ENCODE measurements around the gene ACBD6. TPM values are rescaled to one million over a fixed set of nuclear protein-coding genes. Genes with fewer than 3 reads are reported as not detected.

ACBD6 gene
- total RNA-seq, 2 donors from 2014 or later = 58.2 to 59.8 TPM

DNA sequence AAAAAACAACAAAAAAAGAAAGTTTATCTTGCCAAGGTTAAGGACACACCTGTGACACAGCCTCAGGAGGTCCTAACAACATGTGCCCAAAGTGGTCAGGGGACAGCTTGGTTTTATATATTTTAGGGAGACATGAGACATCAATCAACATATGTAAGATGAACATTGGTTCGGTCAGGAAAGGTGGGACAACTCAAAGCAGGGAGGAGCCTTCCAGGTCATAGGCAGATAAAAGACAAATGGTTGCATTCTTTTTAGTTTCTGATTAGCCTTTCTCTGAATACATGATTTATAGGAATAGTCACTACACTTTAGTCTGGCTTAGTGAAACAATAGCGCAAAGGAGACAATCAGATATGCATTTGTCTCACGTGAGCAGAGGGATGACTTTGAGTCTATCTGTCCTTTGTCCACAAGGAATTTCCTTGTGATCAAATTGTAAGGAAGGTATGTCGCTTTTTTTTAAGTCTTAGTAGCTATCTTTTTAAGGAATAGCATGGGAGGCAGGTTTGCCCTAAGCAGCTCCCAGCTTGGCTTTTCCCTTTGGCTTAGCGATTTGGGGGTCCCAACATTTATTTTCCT lies 33.1 kb upstream of the ACBD6 start:
- peaks cover 10% of the 10 kb centered on the region for H3K27me3 Mint-ChIP-seq (ENCODE audit: low read depth)
- no peak overlapping the region for H3K4me3 Mint-ChIP-seq
- H3K27ac Mint-ChIP-seq = no peak overlapping the region
- no peaks in the 10 kb centered on the region for H3K36me3 Mint-ChIP-seq (ENCODE audit: insufficient read depth in 2 of 2)
- peaks cover 4% of the 10 kb centered on the region for H3K4me1 Mint-ChIP-seq (ENCODE audit: low read depth)
- H3K9me3 Mint-ChIP-seq = no peaks in the 10 kb centered on the region
- DNase-seq = no peak
- no peak for ATAC-seq (replicated peaks in 1 of 2)

DNA sequence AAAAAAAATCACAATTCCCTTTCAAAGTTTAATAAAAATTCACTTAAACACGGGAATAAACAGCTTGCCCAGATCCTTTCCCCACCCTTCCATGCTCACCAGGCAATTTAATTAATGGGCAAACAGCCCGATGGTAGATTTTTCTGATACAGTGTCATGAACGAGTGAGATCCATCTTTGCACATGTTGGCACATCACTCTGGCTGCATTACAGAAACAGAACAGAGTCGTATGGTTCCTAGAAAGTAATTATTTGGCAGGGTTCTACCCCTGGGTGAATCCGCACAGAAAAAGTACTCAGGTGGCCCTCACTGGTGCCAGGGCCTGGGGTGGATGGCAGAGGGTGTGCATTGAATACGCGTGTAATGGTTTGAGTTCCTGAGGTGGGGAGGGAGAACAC lies 31.8 kb upstream of the ACBD6 start:
- ATAC-seq (replicated peaks in 1 of 2) (no peak), DNase-seq (no peak)
- Mint-ChIP-seq H3K27me3 (ENCODE audit: low read depth) (peaks cover 10% of the 10 kb centered on the region), H3K9me3 (no peaks in the 10 kb centered on the region), H3K36me3 (ENCODE audit: insufficient read depth in 2 of 2) (no peaks in the 10 kb centered on the region), H3K4me3 (no peak overlapping the region), H3K4me1 (ENCODE audit: low read depth) (peaks cover 4% of the 10 kb centered on the region), H3K27ac (no peak overlapping the region)

DNA sequence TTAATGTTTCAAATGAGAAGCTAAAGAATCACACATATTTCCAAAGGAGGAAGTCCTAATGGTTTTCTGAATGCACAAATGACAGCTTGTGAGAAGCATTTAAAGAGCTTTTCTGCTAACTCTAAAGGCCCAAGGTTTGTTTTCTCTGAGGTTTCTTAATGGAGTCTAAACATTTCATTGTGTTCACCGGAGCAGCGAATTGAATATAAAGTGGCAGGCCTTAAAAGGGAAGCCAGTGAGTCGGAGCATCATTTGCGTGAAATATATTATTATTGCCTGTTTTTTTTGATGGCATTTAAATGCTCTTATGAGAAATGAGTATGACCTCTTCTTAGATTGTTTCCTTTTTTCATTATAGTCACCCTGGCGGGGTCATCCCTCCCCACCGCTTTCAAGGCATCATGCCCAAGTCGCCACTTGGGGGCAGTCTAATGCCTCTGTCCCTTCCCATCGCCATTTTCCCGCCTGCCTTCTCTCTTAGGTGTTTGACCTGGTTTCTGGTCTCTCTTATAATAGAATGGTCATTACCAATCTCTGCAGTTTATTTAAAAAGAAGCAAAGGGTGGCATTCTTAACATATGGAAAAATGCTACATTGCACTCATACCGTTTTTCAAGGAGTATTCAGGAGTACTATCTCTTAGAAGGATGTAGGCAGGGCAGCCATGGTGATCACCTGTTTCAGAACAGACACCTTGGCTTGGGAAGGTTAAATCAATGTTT lies 31.1 kb upstream of the ACBD6 start:
- peaks cover 4% of the 10 kb centered on the region for H3K4me1 Mint-ChIP-seq (ENCODE audit: low read depth)
- no peak overlapping the region for H3K4me3 Mint-ChIP-seq
- ATAC-seq (replicated peaks in 1 of 2) (peak; percentile 67 to 76), DNase-seq (peak; percentile 75 to 78)
- no peaks in the 10 kb centered on the region for H3K36me3 Mint-ChIP-seq (ENCODE audit: insufficient read depth in 2 of 2)
- H3K27ac Mint-ChIP-seq = no peak overlapping the region
- H3K27me3 Mint-ChIP-seq (ENCODE audit: low read depth) = peaks cover 10% of the 10 kb centered on the region
- no peaks in the 10 kb centered on the region for H3K9me3 Mint-ChIP-seq

DNA sequence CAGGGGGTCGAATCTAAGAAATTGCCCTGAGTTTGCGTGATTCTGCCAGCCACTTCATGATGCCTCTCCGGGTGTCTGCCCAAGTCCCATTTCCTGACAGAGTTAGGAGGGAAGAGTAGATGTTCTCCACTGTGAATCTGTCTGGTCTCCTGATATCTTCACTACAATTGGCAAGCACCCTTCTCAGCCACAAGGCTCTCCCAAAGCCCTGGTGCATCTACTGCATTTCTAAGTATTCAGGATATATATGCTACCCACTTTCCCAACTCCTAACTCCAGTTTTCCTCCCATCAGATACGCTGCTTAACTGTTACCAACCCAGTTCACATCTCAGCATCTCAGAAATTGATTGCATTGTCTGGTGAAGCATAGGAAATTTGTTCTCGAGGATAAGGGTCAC lies 30.5 kb upstream of the ACBD6 start:
- no peak for DNase-seq
- H3K27ac Mint-ChIP-seq = no peak overlapping the region
- H3K4me3 Mint-ChIP-seq = no peak overlapping the region
- H3K4me1 Mint-ChIP-seq (ENCODE audit: low read depth) = peaks cover 4% of the 10 kb centered on the region
- peaks cover 10% of the 10 kb centered on the region for H3K27me3 Mint-ChIP-seq (ENCODE audit: low read depth)
- ATAC-seq (replicated peaks in 1 of 2) = no peak
- no peaks in the 10 kb centered on the region for H3K36me3 Mint-ChIP-seq (ENCODE audit: insufficient read depth in 2 of 2)
- H3K9me3 Mint-ChIP-seq = no peaks in the 10 kb centered on the region

DNA sequence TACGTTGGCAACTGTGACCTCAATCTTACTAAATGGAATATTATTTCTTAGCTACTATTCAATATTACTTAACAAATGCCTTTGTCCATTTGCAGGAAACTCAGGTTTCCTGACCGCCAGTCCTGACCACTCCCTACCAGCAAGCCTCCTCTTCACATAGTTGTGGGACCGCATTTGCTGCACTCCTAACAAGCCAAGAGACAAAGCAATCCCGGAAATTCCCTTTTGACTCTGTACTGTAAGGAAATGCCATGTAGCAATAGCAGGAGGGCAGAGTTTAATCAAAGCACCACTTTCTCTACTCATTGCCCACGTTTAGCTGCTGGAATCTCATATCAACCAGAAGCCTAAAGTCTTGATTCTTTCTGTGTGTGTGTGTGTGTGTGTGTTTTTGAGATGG lies 28.1 kb upstream of the ACBD6 start:
- H3K36me3 Mint-ChIP-seq (ENCODE audit: insufficient read depth in 2 of 2) = no peaks in the 10 kb centered on the region
- ATAC-seq (replicated peaks in 1 of 2) (no peak), DNase-seq (no peak)
- H3K4me1 Mint-ChIP-seq (ENCODE audit: low read depth) = peaks cover 7% of the 10 kb centered on the region
- H3K9me3 Mint-ChIP-seq = no peaks in the 10 kb centered on the region
- no peak overlapping the region for H3K27ac Mint-ChIP-seq
- peaks cover 15% of the 10 kb centered on the region for H3K27me3 Mint-ChIP-seq (ENCODE audit: low read depth)
- H3K4me3 Mint-ChIP-seq = no peak overlapping the region

DNA sequence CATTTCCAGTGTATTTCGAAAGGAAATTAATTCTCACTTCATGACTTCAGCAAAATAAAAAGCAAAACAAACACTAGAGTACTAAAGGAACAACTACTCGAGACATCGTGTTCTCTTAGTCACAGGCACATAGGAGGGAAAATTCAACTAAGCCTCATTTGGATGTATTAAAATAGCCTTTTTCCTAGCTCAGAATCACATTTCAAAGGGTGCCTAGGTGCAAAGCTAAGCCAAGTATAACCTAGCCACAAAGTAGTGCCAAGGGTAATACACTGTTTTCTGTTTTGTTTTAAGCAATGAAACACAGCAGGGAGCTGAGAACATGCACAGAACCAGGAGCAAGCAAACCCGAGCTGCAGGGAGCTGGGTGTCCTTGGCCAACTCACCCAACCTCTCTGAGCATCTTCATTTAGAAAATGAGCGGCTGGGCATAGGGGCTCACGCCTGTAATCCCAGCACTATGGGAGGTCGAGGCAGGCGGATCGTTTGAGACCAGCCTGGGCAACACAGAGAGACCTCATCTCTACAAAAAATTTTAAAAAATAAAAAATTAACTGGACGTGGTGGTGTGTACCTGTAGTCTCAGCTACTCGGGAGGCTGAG lies 26.6 kb upstream of the ACBD6 start:
- Mint-ChIP-seq H3K4me3 (no peak overlapping the region), H3K36me3 (ENCODE audit: insufficient read depth in 2 of 2) (no peaks in the 10 kb centered on the region), H3K27me3 (ENCODE audit: low read depth) (peaks cover 9% of the 10 kb centered on the region), H3K9me3 (no peaks in the 10 kb centered on the region), H3K4me1 (ENCODE audit: low read depth) (peaks cover 8% of the 10 kb centered on the region), H3K27ac (no peak overlapping the region)
- DNase-seq (no peak), ATAC-seq (replicated peaks in 1 of 2) (no peak)

DNA sequence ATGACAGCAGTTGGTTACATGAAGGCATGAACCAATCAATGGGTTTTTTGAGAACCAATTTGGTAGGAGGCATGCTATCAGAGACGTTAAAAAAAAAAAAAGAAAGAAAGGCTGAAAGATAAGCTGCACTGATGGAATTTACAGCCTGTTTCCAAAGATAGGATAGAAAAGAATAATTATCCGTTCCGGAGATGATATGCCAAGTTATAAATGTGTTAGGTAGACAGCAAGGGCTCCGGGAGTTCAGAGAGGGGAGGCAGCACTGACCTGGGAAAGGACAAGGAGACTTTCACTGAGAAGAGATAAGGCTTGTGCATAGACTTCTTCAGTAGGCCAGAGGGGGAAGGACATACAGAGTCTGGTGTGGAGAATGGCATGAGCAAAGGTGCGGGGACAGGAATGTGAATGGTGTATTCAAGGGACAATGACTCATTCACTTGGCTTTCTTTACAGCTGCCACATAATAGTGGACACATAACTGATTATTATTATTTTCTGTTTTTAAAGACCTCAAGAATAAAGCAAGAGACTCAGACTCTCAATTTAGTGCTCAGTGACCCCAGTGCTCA lies 24.8 kb upstream of the ACBD6 start:
- Mint-ChIP-seq H3K4me3 (no peak overlapping the region), H3K27ac (no peak overlapping the region), H3K9me3 (no peaks in the 10 kb centered on the region), H3K36me3 (ENCODE audit: insufficient read depth in 2 of 2) (no peaks in the 10 kb centered on the region), H3K4me1 (ENCODE audit: low read depth) (peaks cover 4% of the 10 kb centered on the region), H3K27me3 (ENCODE audit: low read depth) (peaks cover 5% of the 10 kb centered on the region)
- no peak for DNase-seq
- ATAC-seq (replicated peaks in 1 of 2) = no peak

DNA sequence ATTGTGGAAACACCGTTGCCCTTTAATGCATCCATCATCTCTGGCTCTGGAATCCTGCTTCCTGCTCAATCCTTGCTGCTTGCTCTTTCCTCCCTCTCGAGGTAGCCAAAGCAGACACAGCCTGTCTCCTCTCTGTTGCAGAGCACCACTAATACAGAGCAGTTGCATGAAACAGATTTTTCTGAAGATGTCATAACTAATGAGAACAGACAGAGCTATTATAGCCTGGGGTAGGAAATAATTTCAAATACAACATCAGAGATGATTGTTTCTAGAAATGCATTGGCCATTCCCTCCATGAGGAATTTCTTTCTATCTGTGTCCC lies 23.3 kb upstream of the ACBD6 start:
- DNase-seq (no peak), ATAC-seq (replicated peaks in 1 of 2) (no peak)
- Mint-ChIP-seq H3K9me3 (no peaks in the 10 kb centered on the region), H3K27me3 (ENCODE audit: low read depth) (peaks cover 5% of the 10 kb centered on the region), H3K27ac (no peak overlapping the region), H3K4me3 (no peak overlapping the region), H3K36me3 (ENCODE audit: insufficient read depth in 2 of 2) (no peaks in the 10 kb centered on the region), H3K4me1 (ENCODE audit: low read depth) (peaks cover 4% of the 10 kb centered on the region)

DNA sequence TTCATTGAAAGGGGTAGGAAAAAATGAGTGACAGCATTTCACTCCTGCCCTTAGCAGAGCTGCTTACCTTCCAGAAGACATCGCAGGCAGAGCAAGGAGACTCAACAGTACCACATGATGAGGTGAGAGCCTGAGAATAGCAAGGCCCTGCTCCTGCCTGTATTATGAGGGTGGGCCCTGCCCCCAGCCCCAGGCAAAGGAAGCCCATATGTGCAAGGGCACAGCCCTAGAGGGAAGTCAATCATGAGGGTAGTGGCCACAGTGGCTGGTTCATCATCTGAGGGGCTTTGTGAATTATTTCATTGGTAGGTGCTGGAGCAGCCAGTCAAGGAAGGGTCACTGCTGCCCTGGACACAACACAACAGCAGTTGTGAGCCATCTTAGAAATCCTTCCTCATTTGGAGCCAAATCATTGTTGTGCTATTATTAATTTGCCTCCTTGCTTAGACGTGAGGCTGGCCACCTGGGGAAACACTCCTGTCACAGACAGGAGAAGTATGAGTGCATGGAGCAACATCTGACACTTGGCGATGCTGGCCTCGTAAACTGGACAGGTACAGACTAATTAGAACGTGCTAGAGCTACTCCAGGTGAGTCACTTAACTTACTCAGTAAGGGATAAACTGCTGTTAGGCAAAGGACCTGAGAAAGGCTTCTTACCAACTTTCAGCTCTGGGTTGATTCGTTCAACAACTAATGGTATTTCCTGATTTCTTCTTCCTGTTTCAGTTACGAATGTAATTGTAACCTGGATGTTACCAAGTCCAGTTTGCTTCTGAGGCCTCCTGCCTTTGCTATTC lies 22.7 kb upstream of the ACBD6 start:
- Mint-ChIP-seq H3K27ac (no peak overlapping the region), H3K4me3 (no peak overlapping the region), H3K9me3 (no peaks in the 10 kb centered on the region), H3K27me3 (ENCODE audit: low read depth) (peaks cover 5% of the 10 kb centered on the region), H3K36me3 (ENCODE audit: insufficient read depth in 2 of 2) (no peaks in the 10 kb centered on the region), H3K4me1 (ENCODE audit: low read depth) (peaks cover 4% of the 10 kb centered on the region)
- no peak for ATAC-seq (replicated peaks in 1 of 2)
- DNase-seq = no peak

DNA sequence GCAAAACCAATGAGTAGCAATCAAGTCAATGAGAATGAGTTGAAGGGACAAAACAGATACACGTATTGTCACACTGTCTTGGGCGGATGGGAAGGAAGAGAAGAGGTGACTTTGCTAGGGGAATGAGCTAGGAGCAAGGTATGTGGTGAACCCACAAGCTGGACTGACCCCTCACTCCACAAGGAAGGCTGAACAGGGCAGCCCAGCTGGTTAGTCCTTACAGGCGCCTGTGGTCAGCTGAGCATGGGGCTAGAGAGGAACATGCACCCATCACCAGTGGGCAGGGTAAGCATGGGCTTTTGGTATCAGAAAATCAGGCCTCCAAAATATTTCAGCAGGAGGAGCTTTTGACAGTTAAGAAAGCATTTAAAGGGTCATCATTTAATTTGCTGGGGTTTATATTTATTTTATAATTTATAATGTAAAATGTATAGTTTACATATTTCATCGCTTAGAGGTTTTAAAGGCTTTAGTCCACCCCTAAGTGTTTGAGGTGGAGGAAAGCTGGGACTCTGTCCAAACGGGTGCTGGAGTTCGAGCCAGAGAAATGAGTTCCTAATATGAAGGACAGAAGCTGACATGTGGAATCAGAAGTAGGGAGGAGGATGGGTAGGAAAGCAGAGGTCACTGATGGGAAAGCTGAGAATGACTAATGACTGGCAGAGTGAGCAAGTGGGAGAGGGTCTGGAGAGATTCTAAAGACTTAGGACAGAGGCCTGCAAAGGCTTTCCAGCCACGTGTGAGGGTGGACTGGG lies 22.0 kb upstream of the ACBD6 start:
- Mint-ChIP-seq H3K27me3 (ENCODE audit: low read depth) (peaks cover 5% of the 10 kb centered on the region), H3K4me3 (no peak overlapping the region), H3K9me3 (no peaks in the 10 kb centered on the region), H3K4me1 (ENCODE audit: low read depth) (peaks cover 4% of the 10 kb centered on the region), H3K27ac (no peak overlapping the region), H3K36me3 (ENCODE audit: insufficient read depth in 2 of 2) (no peaks in the 10 kb centered on the region)
- ATAC-seq (replicated peaks in 1 of 2) = no peak
- no peak for DNase-seq

DNA sequence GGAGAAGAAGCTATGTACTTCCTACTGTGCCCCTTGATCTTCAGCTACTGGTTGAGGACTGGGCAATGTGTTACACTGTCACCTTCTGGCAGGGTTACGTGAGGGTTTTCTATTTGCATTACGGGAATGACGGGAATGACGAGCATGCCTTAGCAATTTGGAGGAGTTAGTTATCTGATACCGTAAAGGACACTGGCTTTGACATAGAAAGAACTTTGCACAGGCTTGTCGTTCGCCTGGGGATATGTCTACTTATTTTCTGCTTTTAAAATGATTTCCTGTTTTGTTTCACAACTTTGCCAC lies 19.8 kb upstream of the ACBD6 start:
- no peaks in the 10 kb centered on the region for H3K9me3 Mint-ChIP-seq
- H3K4me1 Mint-ChIP-seq (ENCODE audit: low read depth) = peaks cover 4% of the 10 kb centered on the region
- no peak overlapping the region for H3K4me3 Mint-ChIP-seq
- peaks cover 3% of the 10 kb centered on the region for H3K27me3 Mint-ChIP-seq (ENCODE audit: low read depth)
- ATAC-seq (replicated peaks in 1 of 2) (no peak), DNase-seq (no peak)
- H3K27ac Mint-ChIP-seq = no peak overlapping the region
- no peaks in the 10 kb centered on the region for H3K36me3 Mint-ChIP-seq (ENCODE audit: insufficient read depth in 2 of 2)

DNA sequence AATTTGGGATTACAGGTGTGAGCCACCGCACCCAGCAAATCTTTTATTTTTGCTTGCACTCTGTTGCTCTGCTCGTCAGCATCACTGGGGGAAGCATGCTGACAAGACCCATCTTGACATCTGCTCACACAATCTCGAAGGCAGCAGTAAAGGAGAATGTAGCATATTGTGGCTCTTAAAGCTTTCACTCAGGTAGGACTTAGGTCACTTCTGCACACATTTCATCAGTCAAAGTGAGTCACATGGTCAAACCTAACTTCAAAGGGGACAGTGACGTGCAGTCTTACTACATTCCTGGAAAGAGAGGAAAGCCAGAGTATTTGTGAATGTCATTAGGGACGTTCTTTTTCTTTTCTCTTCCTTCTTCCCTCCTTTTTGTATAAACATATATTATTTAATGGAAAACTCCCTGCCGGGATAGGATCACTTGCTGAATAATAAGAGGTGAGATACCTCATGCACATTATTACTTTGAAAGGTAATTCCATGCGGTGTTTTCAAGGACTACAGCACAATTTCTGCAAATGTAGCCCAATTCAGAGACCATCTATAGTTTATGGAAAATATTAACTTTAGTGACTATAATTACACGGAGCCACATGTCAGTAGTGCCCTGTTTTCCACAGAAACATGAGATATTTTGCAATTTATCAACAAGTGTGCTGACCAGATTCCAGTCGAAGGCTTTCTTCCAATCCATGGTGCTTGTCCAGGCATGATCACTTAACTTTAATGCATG lies 19.3 kb upstream of the ACBD6 start:
- Mint-ChIP-seq H3K4me1 (ENCODE audit: low read depth) (peaks cover 4% of the 10 kb centered on the region), H3K27me3 (ENCODE audit: low read depth) (no peaks in the 10 kb centered on the region), H3K9me3 (no peaks in the 10 kb centered on the region), H3K36me3 (ENCODE audit: insufficient read depth in 2 of 2) (no peaks in the 10 kb centered on the region), H3K27ac (no peak overlapping the region), H3K4me3 (no peak overlapping the region)
- DNase-seq (no peak), ATAC-seq (replicated peaks in 1 of 2) (no peak)

Measured in activated T-cell treated with anti-CD3 and anti-CD28 coated beads, Interleukin-2, amount 50 U/mL, for 72 hours (primary cell).